NCI-H1048 (cell line): Measurements from ENCODE around the gene ANKLE1.
"Not testable (repeated sequence)": the region's sequence is repeated elsewhere in the genome, so short reads cannot be mapped to it uniquely, and the experiment has no call there.

Experiments
- DNase-seq: peaks from one replicate; lab custom pipeline; 2025; lab: John Stamatoyannopoulos, UW

Gene ANKLE1

GRCh38 chr19:17282488-17283125, 906 bp downstream of the ANKLE1 start:
- DNase-seq = peak; percentile 52

GRCh38 chr19:17283504-17283996, 1.8 kb downstream of the ANKLE1 start:
- DNase-seq = no peak

- DNase-seq = no peak
Measured at GRCh38 chr19:17285415-17286135, 3.9 kb downstream of the ANKLE1 start.

GRCh38 chr19:17286263-17286662, 4.6 kb downstream of the ANKLE1 start:
- no peak for DNase-seq

- no peak for DNase-seq
Measured at GRCh38 chr19:17286752-17287151, 5.1 kb downstream of the ANKLE1 start.

- DNase-seq = no peak
Measured at GRCh38 chr19:17289489-17289888, 7.8 kb downstream of the ANKLE1 start.

- no peak for DNase-seq
Measured at GRCh38 chr19:17292301-17293074, 10.8 kb downstream of the ANKLE1 start.

GRCh38 chr19:17293605-17294004, 11.9 kb downstream of the ANKLE1 start:
- DNase-seq = no peak

GRCh38 chr19:17294051-17294891, 12.6 kb downstream of the ANKLE1 start:
- peak; percentile 22 for DNase-seq

- DNase-seq = not testable (repeated sequence)
Measured at GRCh38 chr19:17295551-17295950, 13.8 kb downstream of the ANKLE1 start.

- no peak for DNase-seq
Measured at GRCh38 chr19:17296273-17296672, 14.6 kb downstream of the ANKLE1 start.

- no peak for DNase-seq
Measured at GRCh38 chr19:17296976-17297375, 15.3 kb downstream of the ANKLE1 start.

- DNase-seq = no peak
Measured at GRCh38 chr19:17300992-17301619, 19.4 kb downstream of the ANKLE1 start.

- DNase-seq = no peak
Measured at GRCh38 chr19:17302391-17303166, 20.9 kb downstream of the ANKLE1 start.

GRCh38 chr19:17303167-17303939, 21.7 kb downstream of the ANKLE1 start, which contains the start of gene ABHD8:
TSS of gene ABHD8 (minus strand) at chr19:17303425. CDS start at chr19:17301616, 1,809 bp downstream.
- DNase-seq = peak; percentile 82

GRCh38 chr19:17303940-17304267, 22.2 kb downstream of the ANKLE1 start:
- DNase-seq = no peak

- DNase-seq = no peak
Measured at GRCh38 chr19:17304386-17305215, 22.9 kb downstream of the ANKLE1 start.

- DNase-seq = no peak
Measured at GRCh38 chr19:17305216-17305516, 23.5 kb downstream of the ANKLE1 start.
